HCT116 (cell line): ENCODE data around the gene GALNS. TPM values are rescaled to one million over a fixed set of nuclear protein-coding genes. Genes with fewer than 3 reads are reported as not detected.

ENCODE experiments used
- ATAC-seq: fragments of 200-7000 bp; cut with Tn5 transposase; 2 replicates; pipeline ENCODE4 v1.9.1; 2020; ENCODE audit warnings: mild to moderate bottlenecking, moderate library complexity
- BruUV-seq: library from RNA; stranded (reverse); fragments of 400-500 nt; replicated peaks from 2 replicates; lab custom pipeline; 2021; lab: Mats Ljungman, UMichigan
- CTCF ChIA-PET: fragments of 300-600 bp; sonication (Branson Sonifier 250); formaldehyde crosslinking; loops from one replicate; lab custom pipeline; 2021; ENCODE audit warnings: antibody characterized with exemption; lab: Charles Lee
- POLR2A ChIA-PET: fragments of 300-600, 350-600 bp; sonication (Branson Sonifier 250); formaldehyde crosslinking; loops from one replicate; lab custom pipeline; 2021; ENCODE audit warnings: antibody characterized with exemption; lab: Charles Lee
- RAD21 ChIA-PET, 2 experiments: fragments of 300-600 bp; sonication (Branson Sonifier 250); formaldehyde crosslinking; loops; one replicate each; lab custom pipeline; 2023; ENCODE audit warnings: low total read pairs in 2 of 2; ENCODE audit not compliant: uncharacterized antibody in 2 of 2, unreplicated experiment in 2 of 2, low non-redundant PET in 1 of 2; lab: Charles Lee
- DNase-seq: peaks from one replicate; pipeline ENCODE4 v3.0.0-alpha.2; 2010; ENCODE audit warnings: low read depth, low spot score
- H2AFZ ChIP-seq: fragments of 200-600 bp; shearing (Covaris generic), sonication (generic); 2 replicates; pipeline ENCODE4 v1.6.1; 2017; ENCODE audit warnings: low read depth, mixed run types, mixed read lengths, antibody characterized with exemption, low read length; ENCODE audit not compliant: poor library complexity, severe bottlenecking
- H3K27ac ChIP-seq: 2 replicates; pipeline ENCODE4 v1.5.1; 2012; ENCODE audit warnings: low read depth, low read length
- H3K27me3 ChIP-seq: fragments of 200-600 bp; sonication (generic); 2 replicates; pipeline ENCODE4 v1.6.1; 2016; ENCODE audit warnings: mixed run types, low read length, mixed read lengths; ENCODE audit not compliant: insufficient read depth
- H3K36me3 ChIP-seq, 2 experiments: fragments of 200-500 bp in 1 of 2; fragments of 200-600 bp in 1 of 2; sonication (Bioruptor generic) in 1 of 2; sonication (generic) in 1 of 2; 2 replicates each; pipeline versions ENCODE4 v1.5.1 to v1.6.1; 2014 to 2016; ENCODE audit warnings: low read length in 2 of 2, inconsistent platforms in 1 of 2, mixed read lengths in 1 of 2, mixed run types in 1 of 2; ENCODE audit not compliant: insufficient read depth in 2 of 2, control insufficient read depth in 1 of 2
- H3K4me1 ChIP-seq, 2 experiments: fragments of 200-600 bp in 1 of 2; sonication (generic) in 1 of 2; 2 replicates each; pipeline versions ENCODE4 v1.5.1 to v1.6.1; 2012 to 2017; ENCODE audit warnings: low read length in 2 of 2, inconsistent platforms in 1 of 2, mild to moderate bottlenecking in 1 of 2, mixed read lengths in 1 of 2, mixed run types in 1 of 2, moderate library complexity in 1 of 2; ENCODE audit not compliant: insufficient read depth in 2 of 2, control insufficient read depth in 1 of 2
- H3K4me2 ChIP-seq: fragments of 200-600 bp; sonication (generic); 2 replicates; pipeline ENCODE4 v1.6.1; 2017; ENCODE audit warnings: mixed run types, low read length, mixed read lengths
- H3K4me3 ChIP-seq, 2 experiments: fragments of 200-600 bp in 1 of 2; sonication (generic) in 1 of 2; replicated peaks in 1 of 2; 2 replicates each; pipeline ENCODE4 v1.5.1; 2011 to 2016; ENCODE audit warnings: low read length in 2 of 2, control low read depth in 1 of 2, low read depth in 1 of 2, mild to moderate bottlenecking in 1 of 2, mixed read lengths in 1 of 2, mixed run types in 1 of 2
- H3K79me2 ChIP-seq: fragments of 200-600 bp; sonication (generic); 2 replicates; pipeline ENCODE4 v1.6.1; 2017; ENCODE audit warnings: mild to moderate bottlenecking, mixed run types, low read length, moderate library complexity, mixed read lengths; ENCODE audit not compliant: insufficient read depth
- H3K9ac ChIP-seq: fragments of 200-600 bp; sonication (generic); 2 replicates; pipeline ENCODE4 v1.6.1; 2016; ENCODE audit warnings: low read length, mixed read lengths
- H3K9me2 ChIP-seq: fragments of 200-600 bp; sonication (generic), shearing (Covaris generic); 2 replicates; pipeline ENCODE4 v1.6.1; 2017; ENCODE audit warnings: mixed run types, mild to moderate bottlenecking, moderate library complexity; ENCODE audit not compliant: insufficient read depth
- H3K9me3 ChIP-seq, 2 experiments: fragments of 200-500 bp in 1 of 2; fragments of 200-600 bp in 1 of 2; sonication (Bioruptor generic) in 1 of 2; sonication (generic) in 1 of 2; 2 replicates each; pipeline ENCODE4 v1.6.1; 2014 to 2017; ENCODE audit warnings: low read length in 2 of 2, mixed read lengths in 2 of 2, inconsistent platforms in 1 of 2, low read depth in 1 of 2, mild to moderate bottlenecking in 1 of 2, mixed run types in 1 of 2, moderate library complexity in 1 of 2; ENCODE audit not compliant: control insufficient read depth in 1 of 2, insufficient read depth in 1 of 2
- H4K20me1 ChIP-seq: fragments of 200-600 bp; sonication (generic), shearing (Covaris generic); 2 replicates; pipeline ENCODE4 v1.6.1; 2017; ENCODE audit warnings: mixed run types, mild to moderate bottlenecking, moderate library complexity; ENCODE audit not compliant: insufficient read depth
- ELF1 ChIP-seq: IDR thresholded peaks from 2 replicates; pipeline ENCODE4 v1.6.1; 2012; ENCODE audit warnings: low read depth, borderline replicate concordance
- EZH2 ChIP-seq: fragments of 200-600 bp; sonication (generic); IDR thresholded peaks from 2 replicates; pipeline ENCODE4 v1.6.1; 2017; ENCODE audit warnings: antibody characterized with exemption, mixed run types
- EZH2phosphoT487 ChIP-seq: fragments of 200-600 bp; IDR thresholded peaks from 2 replicates; pipeline ENCODE4 v1.6.1; 2018; ENCODE audit warnings: antibody characterized with exemption, borderline replicate concordance
- FOSL1 ChIP-seq: IDR thresholded peaks from 2 replicates; pipeline ENCODE4 v1.6.1; 2012; ENCODE audit warnings: low read depth
- JUND ChIP-seq: IDR thresholded peaks from 2 replicates; pipeline ENCODE4 v1.6.1; 2012
- POLR2A ChIP-seq: IDR thresholded peaks from 2 replicates; pipeline ENCODE4 v1.7.0; 2011; ENCODE audit warnings: borderline replicate concordance; ENCODE audit not compliant: insufficient read depth, insufficient read length; ENCODE audit errors: extremely low read depth
- RAD21 ChIP-seq: IDR thresholded peaks from 2 replicates; pipeline ENCODE4 v1.6.1; 2012; ENCODE audit warnings: low read depth, mild to moderate bottlenecking
- SIN3A ChIP-seq: IDR thresholded peaks from 2 replicates; pipeline ENCODE4 v1.6.1; 2012; ENCODE audit warnings: low read depth
- SP1 ChIP-seq: IDR thresholded peaks from 2 replicates; pipeline ENCODE4 v1.6.1; 2012; ENCODE audit warnings: low read depth
- TCF7L2 ChIP-seq: IDR thresholded peaks from 2 replicates; pipeline ENCODE4 v1.7.0; 2011; ENCODE audit warnings: borderline replicate concordance, inconsistent platforms; ENCODE audit not compliant: insufficient read depth, insufficient read length; ENCODE audit errors: extremely low read depth
- YY1 ChIP-seq: IDR thresholded peaks from 2 replicates; pipeline ENCODE4 v1.6.1; 2011; ENCODE audit warnings: low read length, low read depth, moderate library complexity, mild to moderate bottlenecking; ENCODE audit not compliant: insufficient replicate concordance; ENCODE audit errors: extremely low read depth
- ZFX ChIP-seq: fragments of 450-650 bp; IDR thresholded peaks from 2 replicates; pipeline ENCODE4 v1.6.1; 2017
- intact Hi-C: fragments of 100-400 bp; cut with micrococcal nuclease; formaldehyde crosslinking; loops from 2 replicates; pipeline ENCODE4 v1.10.0; 2022
- total RNA-seq: library from RNA; stranded (reverse); gene quantifications from one replicate; pipeline ENCODE4 v1.2.1, GENCODE V29; 2021; ENCODE audit not compliant: unreplicated experiment
- TF ChIP-seq, protein P1 (sequence below): IDR thresholded peaks from 2 replicates; pipeline ENCODE4 v1.6.1; 2012
- TF ChIP-seq, protein P2 (sequence below): IDR thresholded peaks from 2 replicates; pipeline ENCODE4 v1.6.1; 2012; ENCODE audit warnings: low read depth
- TF ChIP-seq, protein P3 (sequence below): IDR thresholded peaks from 2 replicates; pipeline ENCODE4 v1.6.1; 2011; ENCODE audit warnings: mild to moderate bottlenecking, low read length, moderate library complexity; ENCODE audit not compliant: insufficient replicate concordance; ENCODE audit errors: extremely low read depth
- TF ChIP-seq, protein P4 (sequence below), 3 experiments: fragments of 200-600 bp in 1 of 3; sonication (generic) in 1 of 3; IDR thresholded peaks in 2 of 3; conservative IDR thresholded peaks in 1 of 3; 2 replicates each; pipeline ENCODE4 v1.5.1; 2012 to 2017; ENCODE audit warnings: low read depth in 2 of 3, low read length in 2 of 3, antibody characterized with exemption in 1 of 3, borderline replicate concordance in 1 of 3, control low read depth in 1 of 3, mild to moderate bottlenecking in 1 of 3, mixed read lengths in 1 of 3, mixed run types in 1 of 3, moderate library complexity in 1 of 3; ENCODE audit not compliant: insufficient read depth in 1 of 3
- TF ChIP-seq, protein P5 (sequence below): IDR thresholded peaks from 2 replicates; pipeline ENCODE4 v1.6.1; 2012

GALNS gene
- total RNA-seq, 1 experiment from 2014 or later: 44.6 TPM

DNA sequence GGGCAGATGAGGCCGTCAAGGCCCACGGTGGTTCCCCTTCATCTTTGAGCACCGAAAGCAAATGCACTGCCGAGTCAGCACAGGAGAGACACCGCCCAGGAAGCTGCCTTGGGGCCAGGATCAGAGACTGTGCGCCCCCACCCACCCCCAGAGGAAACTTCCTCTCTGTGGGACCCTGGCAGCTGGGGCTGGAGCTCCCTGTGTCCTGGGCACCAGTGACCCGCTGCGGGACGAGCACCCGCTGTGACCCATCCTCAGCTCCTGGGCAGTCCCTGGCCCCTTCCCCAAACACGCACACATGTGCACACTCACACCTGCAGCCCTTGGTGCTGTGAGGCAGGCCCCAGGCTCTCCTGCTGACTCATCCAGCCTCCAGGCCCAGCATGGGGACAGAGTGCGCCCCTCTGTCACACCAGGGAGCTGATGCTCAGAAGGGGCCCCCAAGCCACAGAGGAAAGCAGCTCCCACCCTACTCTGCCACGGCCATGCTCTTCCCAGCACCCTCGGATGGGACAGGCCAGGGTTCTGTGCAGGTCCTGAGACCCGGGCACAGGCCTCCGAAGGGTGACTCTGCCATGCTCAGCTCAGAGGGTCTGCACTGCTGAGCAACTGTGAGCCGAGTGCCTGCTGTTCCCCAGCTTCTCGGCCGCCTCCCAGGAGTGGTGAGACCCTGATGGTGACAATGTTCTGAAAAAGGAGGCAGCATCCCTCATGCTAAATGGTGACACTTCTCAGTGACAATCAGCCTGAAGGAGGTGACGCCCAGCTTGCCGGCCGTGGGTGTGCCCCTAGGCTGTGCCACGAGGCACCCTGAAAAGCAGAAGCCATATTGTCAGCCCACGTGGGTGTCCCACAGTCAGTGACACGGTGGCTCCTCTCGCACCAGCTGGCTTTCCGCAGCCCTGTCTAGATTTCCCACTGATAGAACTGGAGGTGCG, 75.3 kb downstream of the GALNS start:
- Histone ChIP-seq H2AFZ (no peak overlapping the region), H3K27me3 (no peaks in the 10 kb centered on the region), H3K4me3 (peak overlapping the region in 1 of 2 experiments; percentile 82; a peak in 2 of 4 replicates), H4K20me1 (peaks cover 11% of the 10 kb centered on the region; the same call in 1 of the 2 replicates), H3K9me2 (no peaks in the 10 kb centered on the region), H3K27ac (peak overlapping the region; percentile 91), H3K4me2 (peak overlapping the region; percentile 92), H3K4me1 (peaks cover 41 to 51% of the 10 kb centered on the region in 2 experiments), H3K36me3 (peaks cover 0 to 7% of the 10 kb centered on the region in 2 experiments; a peak in 1 of 4 replicates), H3K9ac (peak overlapping the region; percentile 94), H3K9me3 (no peaks in the 10 kb centered on the region), H3K79me2 (peaks cover 85% of the 10 kb centered on the region)
- ChIA-PET CTCF (interaction anchor here (8.9 kb wide), 1 partner anchor 44 kb away, joined by 59 read pairs; no protein-coding TSS in a partner anchor), RAD21 (interaction anchor here in 1 of 2 experiments (1.0 kb wide), 1 partner anchor 44 kb away, joined by 3 read pairs; no protein-coding TSS in a partner anchor), POLR2A (interaction anchor here (0.6 to 4.3 kb wide), 8 partner anchors 8 to 32 kb away, joined by 3 to 22 read pairs (median 4); partner anchors contain the start of gene APRT)
- intact Hi-C loops: loop anchor here (2.0 kb wide), 1 partner anchor 45 kb away; no protein-coding TSS in a partner anchor
- DNase-seq: no peak
- ATAC-seq: no peak
- BruUV-seq: no TSS peak
- TF ChIP-seq JUND (no peak), SIN3A (no peak), ZFX (no peak), RAD21 (no peak), FOSL1 (no peak), TCF7L2 (no peak), YY1 (no peak), EZH2 (no peak), POLR2A (no peak), EZH2phosphoT487 (no peak), SP1 (no peak), ELF1 (no peak)
- TF ChIP-seq, protein P1, sequence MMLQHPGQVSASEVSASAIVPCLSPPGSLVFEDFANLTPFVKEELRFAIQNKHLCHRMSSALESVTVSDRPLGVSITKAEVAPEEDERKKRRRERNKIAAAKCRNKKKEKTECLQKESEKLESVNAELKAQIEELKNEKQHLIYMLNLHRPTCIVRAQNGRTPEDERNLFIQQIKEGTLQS: no peak
- TF ChIP-seq, protein P2, sequence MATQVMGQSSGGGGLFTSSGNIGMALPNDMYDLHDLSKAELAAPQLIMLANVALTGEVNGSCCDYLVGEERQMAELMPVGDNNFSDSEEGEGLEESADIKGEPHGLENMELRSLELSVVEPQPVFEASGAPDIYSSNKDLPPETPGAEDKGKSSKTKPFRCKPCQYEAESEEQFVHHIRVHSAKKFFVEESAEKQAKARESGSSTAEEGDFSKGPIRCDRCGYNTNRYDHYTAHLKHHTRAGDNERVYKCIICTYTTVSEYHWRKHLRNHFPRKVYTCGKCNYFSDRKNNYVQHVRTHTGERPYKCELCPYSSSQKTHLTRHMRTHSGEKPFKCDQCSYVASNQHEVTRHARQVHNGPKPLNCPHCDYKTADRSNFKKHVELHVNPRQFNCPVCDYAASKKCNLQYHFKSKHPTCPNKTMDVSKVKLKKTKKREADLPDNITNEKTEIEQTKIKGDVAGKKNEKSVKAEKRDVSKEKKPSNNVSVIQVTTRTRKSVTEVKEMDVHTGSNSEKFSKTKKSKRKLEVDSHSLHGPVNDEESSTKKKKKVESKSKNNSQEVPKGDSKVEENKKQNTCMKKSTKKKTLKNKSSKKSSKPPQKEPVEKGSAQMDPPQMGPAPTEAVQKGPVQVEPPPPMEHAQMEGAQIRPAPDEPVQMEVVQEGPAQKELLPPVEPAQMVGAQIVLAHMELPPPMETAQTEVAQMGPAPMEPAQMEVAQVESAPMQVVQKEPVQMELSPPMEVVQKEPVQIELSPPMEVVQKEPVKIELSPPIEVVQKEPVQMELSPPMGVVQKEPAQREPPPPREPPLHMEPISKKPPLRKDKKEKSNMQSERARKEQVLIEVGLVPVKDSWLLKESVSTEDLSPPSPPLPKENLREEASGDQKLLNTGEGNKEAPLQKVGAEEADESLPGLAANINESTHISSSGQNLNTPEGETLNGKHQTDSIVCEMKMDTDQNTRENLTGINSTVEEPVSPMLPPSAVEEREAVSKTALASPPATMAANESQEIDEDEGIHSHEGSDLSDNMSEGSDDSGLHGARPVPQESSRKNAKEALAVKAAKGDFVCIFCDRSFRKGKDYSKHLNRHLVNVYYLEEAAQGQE: no peak
- TF ChIP-seq, protein P3, sequence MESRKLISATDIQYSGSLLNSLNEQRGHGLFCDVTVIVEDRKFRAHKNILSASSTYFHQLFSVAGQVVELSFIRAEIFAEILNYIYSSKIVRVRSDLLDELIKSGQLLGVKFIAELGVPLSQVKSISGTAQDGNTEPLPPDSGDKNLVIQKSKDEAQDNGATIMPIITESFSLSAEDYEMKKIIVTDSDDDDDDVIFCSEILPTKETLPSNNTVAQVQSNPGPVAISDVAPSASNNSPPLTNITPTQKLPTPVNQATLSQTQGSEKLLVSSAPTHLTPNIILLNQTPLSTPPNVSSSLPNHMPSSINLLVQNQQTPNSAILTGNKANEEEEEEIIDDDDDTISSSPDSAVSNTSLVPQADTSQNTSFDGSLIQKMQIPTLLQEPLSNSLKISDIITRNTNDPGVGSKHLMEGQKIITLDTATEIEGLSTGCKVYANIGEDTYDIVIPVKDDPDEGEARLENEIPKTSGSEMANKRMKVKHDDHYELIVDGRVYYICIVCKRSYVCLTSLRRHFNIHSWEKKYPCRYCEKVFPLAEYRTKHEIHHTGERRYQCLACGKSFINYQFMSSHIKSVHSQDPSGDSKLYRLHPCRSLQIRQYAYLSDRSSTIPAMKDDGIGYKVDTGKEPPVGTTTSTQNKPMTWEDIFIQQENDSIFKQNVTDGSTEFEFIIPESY: no peak
- TF ChIP-seq, protein P4, sequence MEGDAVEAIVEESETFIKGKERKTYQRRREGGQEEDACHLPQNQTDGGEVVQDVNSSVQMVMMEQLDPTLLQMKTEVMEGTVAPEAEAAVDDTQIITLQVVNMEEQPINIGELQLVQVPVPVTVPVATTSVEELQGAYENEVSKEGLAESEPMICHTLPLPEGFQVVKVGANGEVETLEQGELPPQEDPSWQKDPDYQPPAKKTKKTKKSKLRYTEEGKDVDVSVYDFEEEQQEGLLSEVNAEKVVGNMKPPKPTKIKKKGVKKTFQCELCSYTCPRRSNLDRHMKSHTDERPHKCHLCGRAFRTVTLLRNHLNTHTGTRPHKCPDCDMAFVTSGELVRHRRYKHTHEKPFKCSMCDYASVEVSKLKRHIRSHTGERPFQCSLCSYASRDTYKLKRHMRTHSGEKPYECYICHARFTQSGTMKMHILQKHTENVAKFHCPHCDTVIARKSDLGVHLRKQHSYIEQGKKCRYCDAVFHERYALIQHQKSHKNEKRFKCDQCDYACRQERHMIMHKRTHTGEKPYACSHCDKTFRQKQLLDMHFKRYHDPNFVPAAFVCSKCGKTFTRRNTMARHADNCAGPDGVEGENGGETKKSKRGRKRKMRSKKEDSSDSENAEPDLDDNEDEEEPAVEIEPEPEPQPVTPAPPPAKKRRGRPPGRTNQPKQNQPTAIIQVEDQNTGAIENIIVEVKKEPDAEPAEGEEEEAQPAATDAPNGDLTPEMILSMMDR (IDR thresholded peaks at IDR 0.05 in 2 of 3, conservative IDR thresholded peaks at IDR 0.05 in 1 of 3; ENCODE audit: borderline replicate concordance in 1 of 3, insufficient read depth in 1 of 3, low read depth in 2 of 3, low read length in 2 of 3): no peak
- TF ChIP-seq, protein P5, sequence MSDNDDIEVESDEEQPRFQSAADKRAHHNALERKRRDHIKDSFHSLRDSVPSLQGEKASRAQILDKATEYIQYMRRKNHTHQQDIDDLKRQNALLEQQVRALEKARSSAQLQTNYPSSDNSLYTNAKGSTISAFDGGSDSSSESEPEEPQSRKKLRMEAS: no peak
